Measurements from ENCODE around the gene YPEL2. TPM values are rescaled to one million over a fixed set of nuclear protein-coding genes. Genes with fewer than 3 reads are reported as not detected.

The YPEL2 gene
- total and polyA plus RNA-seq, 9 donors = 6.6 to 28.1 (median 10.6) TPM

DNA sequence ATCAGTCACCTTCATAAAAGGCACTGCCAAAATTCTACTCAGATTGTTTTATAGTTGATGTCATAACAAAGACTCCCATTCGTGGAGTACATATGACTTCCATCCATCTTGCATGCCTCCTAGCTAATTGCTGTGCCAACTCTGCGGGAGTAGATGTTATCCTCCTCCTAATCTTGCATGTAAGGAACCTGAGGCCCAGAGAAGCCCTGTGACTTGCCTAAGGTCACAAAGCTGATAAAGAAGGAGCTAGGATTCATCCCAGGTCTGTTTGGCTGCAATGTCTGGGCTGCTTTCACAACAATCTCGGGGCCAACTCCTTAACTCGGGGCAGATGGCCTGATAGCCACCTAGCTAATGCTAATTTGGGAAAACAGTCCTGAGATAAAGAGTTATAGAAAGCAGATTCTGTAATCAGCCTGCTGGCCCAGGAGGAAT lies 87.3 kb downstream of the YPEL2 start:
- Histone ChIP-seq H3K36me3 (no peaks in the 10 kb centered on the region), H3K27me3 (no peaks in the 10 kb centered on the region), H3K4me3 (no peak overlapping the region), H3K4me1 (ENCODE audit: insufficient read depth) (peaks cover 2% of the 10 kb centered on the region), H3K27ac (no peak overlapping the region), H3K9me3 (no peaks in the 10 kb centered on the region)
- DNase-seq = no peak
- 43 to 44% (median 44%) methylated on average over 4 of the region's 4 CpGs for WGBS, 3 donors
- no peak for TF ChIP-seq POLR2A (IDR thresholded peaks at IDR 0.05)
- intact Hi-C loops (cut with DNase I) = no loop called here

DNA sequence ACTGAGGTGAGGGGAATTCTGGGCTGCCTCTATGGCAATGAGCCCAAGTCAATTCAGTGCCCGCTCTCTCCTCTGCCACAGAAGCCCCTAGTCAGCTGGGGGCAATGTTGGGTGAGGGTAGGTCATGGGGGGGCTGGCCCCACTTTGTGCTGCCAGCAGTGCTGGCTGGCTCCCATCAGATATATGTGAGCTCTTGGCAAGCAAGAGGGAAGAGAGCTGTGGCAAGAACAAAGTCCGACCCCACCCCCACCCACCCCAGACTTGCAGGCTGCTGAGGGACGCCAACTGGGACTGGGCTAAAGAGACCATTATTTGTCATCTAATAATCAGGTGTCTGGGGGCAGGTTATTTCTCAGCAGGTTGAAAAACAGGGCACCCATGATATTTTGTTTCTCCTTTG lies 89.4 kb downstream of the YPEL2 start:
- WGBS, 3 donors = 65 to 82% (median 74%) methylated on average over 3 of the region's 3 CpGs
- TF ChIP-seq POLR2A (IDR thresholded peaks at IDR 0.05) = no peak
- TF ChIP-seq, protein P1, sequence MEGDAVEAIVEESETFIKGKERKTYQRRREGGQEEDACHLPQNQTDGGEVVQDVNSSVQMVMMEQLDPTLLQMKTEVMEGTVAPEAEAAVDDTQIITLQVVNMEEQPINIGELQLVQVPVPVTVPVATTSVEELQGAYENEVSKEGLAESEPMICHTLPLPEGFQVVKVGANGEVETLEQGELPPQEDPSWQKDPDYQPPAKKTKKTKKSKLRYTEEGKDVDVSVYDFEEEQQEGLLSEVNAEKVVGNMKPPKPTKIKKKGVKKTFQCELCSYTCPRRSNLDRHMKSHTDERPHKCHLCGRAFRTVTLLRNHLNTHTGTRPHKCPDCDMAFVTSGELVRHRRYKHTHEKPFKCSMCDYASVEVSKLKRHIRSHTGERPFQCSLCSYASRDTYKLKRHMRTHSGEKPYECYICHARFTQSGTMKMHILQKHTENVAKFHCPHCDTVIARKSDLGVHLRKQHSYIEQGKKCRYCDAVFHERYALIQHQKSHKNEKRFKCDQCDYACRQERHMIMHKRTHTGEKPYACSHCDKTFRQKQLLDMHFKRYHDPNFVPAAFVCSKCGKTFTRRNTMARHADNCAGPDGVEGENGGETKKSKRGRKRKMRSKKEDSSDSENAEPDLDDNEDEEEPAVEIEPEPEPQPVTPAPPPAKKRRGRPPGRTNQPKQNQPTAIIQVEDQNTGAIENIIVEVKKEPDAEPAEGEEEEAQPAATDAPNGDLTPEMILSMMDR (IDR thresholded peaks at IDR 0.05) = no peak
- TF ChIP-seq EP300 (IDR thresholded peaks at IDR 0.05) = no peak
- Histone ChIP-seq H3K27me3 (no peaks in the 10 kb centered on the region), H3K36me3 (no peaks in the 10 kb centered on the region), H3K4me1 (ENCODE audit: insufficient read depth) (peaks cover 8% of the 10 kb centered on the region), H3K9me3 (no peaks in the 10 kb centered on the region), H3K4me3 (no peak overlapping the region), H3K27ac (no peak overlapping the region)
- intact Hi-C loops (cut with DNase I) = no loop called here
- DNase-seq = no peak

DNA sequence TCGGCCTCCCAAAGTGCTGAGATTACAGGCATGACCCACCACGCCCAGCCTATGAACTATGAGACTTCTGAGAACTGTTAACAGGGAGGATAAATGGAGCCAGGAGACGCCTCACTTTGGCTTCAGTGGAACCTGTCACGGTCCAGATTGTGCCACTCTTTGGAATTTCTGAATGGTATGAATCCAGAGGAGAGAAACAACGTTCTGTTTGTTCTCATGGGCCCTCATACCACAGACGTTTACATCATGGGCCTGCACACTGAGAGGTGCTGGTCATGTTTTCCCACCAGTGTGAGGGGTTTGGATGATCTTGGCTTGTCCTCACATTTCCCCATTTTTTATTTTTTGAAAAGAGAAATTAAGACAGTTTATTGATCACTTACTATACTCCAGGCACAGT lies 90.3 kb downstream of the YPEL2 start:
- H3K36me3 ChIP-seq = no peaks in the 10 kb centered on the region
- no peak for DNase-seq
- no peak overlapping the region for H3K4me3 ChIP-seq
- TF ChIP-seq POLR2A (IDR thresholded peaks at IDR 0.05) (no peak), EP300 (IDR thresholded peaks at IDR 0.05) (no peak)
- TF ChIP-seq, protein P1 (IDR thresholded peaks at IDR 0.05) = no peak
- H3K9me3 ChIP-seq = no peaks in the 10 kb centered on the region
- H3K27ac ChIP-seq = no peak overlapping the region
- intact Hi-C loops (cut with DNase I) = no loop called here
- peaks cover 11% of the 10 kb centered on the region for H3K4me1 ChIP-seq (ENCODE audit: insufficient read depth)
- 83 to 95% (median 85%) methylated on average over 6 of the region's 6 CpGs for WGBS, 3 donors
- no peaks in the 10 kb centered on the region for H3K27me3 ChIP-seq

DNA sequence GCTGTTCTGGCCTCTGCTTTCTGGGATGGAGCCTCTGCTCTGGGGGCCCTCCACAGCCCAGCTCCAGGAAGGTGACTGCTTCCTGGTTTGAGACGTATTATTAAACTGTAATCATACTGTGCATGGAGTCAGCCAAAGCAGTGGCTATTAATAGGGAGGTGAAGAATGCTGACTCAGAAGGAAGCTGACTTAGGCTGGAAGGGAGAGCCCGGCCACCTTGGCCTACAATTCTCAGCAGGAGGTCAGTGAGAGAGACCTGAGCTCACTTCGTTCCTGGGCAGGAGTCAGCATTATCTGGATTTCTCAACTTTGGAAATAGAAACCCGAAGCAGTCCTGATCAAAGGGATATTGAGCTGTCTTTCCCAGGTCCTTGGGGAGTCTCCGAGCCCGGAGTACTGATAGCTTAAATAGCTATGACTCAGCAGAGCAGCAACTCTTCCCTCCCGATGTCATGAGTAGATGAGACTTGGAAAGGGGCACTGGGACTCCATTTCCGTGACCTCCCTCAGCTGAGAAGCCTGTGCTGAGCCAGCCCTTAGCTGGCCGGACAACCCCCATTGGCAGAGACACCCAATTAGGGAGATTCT lies 91.8 kb downstream of the YPEL2 start:
- 22 to 48% (median 39%) methylated on average over 9 of the region's 9 CpGs for WGBS, 3 donors
- Histone ChIP-seq H3K4me3 (no peak overlapping the region), H3K27ac (peak overlapping the region in 1 of 2 donors; percentile 24), H3K36me3 (no peaks in the 10 kb centered on the region), H3K4me1 (ENCODE audit: insufficient read depth) (peaks cover 13% of the 10 kb centered on the region), H3K9me3 (no peaks in the 10 kb centered on the region), H3K27me3 (no peaks in the 10 kb centered on the region)
- TF ChIP-seq POLR2A (IDR thresholded peaks at IDR 0.05) = no peak
- TF ChIP-seq, protein P1 (IDR thresholded peaks at IDR 0.05) = no peak
- no peak for TF ChIP-seq EP300 (IDR thresholded peaks at IDR 0.05)
- DNase-seq = peak in 2 of 5 donors; percentile 51 to 56
- intact Hi-C loops (cut with DNase I) = no loop called here

GRCh38 chr17:59423903-59424302 lies 92.4 kb downstream of the YPEL2 start:
- H3K4me1 ChIP-seq (ENCODE audit: insufficient read depth) = peaks cover 13% of the 10 kb centered on the region
- no peaks in the 10 kb centered on the region for H3K27me3 ChIP-seq
- WGBS, 3 donors = 90 to 96% (median 95%) methylated on average over 9 of the region's 9 CpGs

More at GRCh38 chr17:59423903-59424302, 92.4 kb downstream of the YPEL2 start:
- no peak overlapping the region for H3K4me3 ChIP-seq
- H3K27ac ChIP-seq = no peak overlapping the region
- peak in 1 of 5 donors; percentile 26 for DNase-seq
- no peaks in the 10 kb centered on the region for H3K36me3 ChIP-seq
- TF ChIP-seq POLR2A (IDR thresholded peaks at IDR 0.05) (no peak), EP300 (IDR thresholded peaks at IDR 0.05) (no peak)
- TF ChIP-seq, protein P1 (IDR thresholded peaks at IDR 0.05) = no peak
- intact Hi-C loops (cut with DNase I) = no loop called here
- H3K9me3 ChIP-seq = no peaks in the 10 kb centered on the region
